K562 (cell line): ENCODE data around the gene ATP5PD. TPM values are rescaled to one million over a fixed set of nuclear protein-coding genes. Genes with fewer than 3 reads are reported as not detected.

ENCODE experiments used
- BRCA1 ChIP-seq, 2 experiments: fragments of 450-650 bp in 1 of 2; sonication (generic) in 1 of 2; formaldehyde crosslinking in 1 of 2; IDR thresholded peaks; 2 replicates each; pipeline versions ENCODE4 v1.5.0 to v1.6.1; 2017 to 2020; ENCODE audit warnings: mild to moderate bottlenecking in 1 of 2, missing genetic modification reagents in 1 of 2
- BRD4 ChIP-seq: fragments of 200-600 bp; sonication (generic); IDR thresholded peaks from 2 replicates; pipeline ENCODE4 v1.6.1; 2017; ENCODE audit warnings: inconsistent platforms
- CC2D1A ChIP-seq: fragments of 450-650 bp; IDR thresholded peaks from 2 replicates; pipeline ENCODE4 v1.6.1; 2017; ENCODE audit warnings: mild to moderate bottlenecking
- COPS2 ChIP-seq: fragments of 450-650 bp; conservative IDR thresholded peaks from 2 replicates; pipeline ENCODE4 v1.6.1; 2016; ENCODE audit warnings: mild to moderate bottlenecking, moderate library complexity
- EGR1 ChIP-seq: fragments of 450-650 bp; conservative IDR thresholded peaks from 2 replicates; pipeline ENCODE4 v1.6.1; 2017; ENCODE audit warnings: mild to moderate bottlenecking
- FOXA3 ChIP-seq, 2 experiments: fragments of 450-650 bp in 1 of 2; sonication (generic) in 1 of 2; formaldehyde crosslinking; IDR thresholded peaks in 1 of 2; conservative IDR thresholded peaks in 1 of 2; 2 replicates each; pipeline versions ENCODE4 v1.4.0 to v1.8.0; 2020 to 2022; ENCODE audit warnings: mild to moderate bottlenecking in 2 of 2, missing genetic modification reagents in 1 of 2
- FOXJ2 ChIP-seq: fragments of 200-800 bp; sonication (Bioruptor generic); IDR thresholded peaks from 2 replicates; pipeline ENCODE4 v1.6.1; 2016; ENCODE audit warnings: missing genetic modification characterization, missing compliant biosample characterization
- GABPB1 ChIP-seq: sonication (generic); formaldehyde crosslinking; IDR thresholded peaks from 2 replicates; pipeline ENCODE4 v1.8.0; 2022; ENCODE audit warnings: mild to moderate bottlenecking, missing genetic modification reagents
- IRF2 ChIP-seq: sonication (generic); formaldehyde crosslinking; IDR thresholded peaks from 2 replicates; pipeline ENCODE4 v1.8.1; 2022; ENCODE audit warnings: mild to moderate bottlenecking, missing genetic modification reagents
- L3MBTL2 ChIP-seq: fragments of 450-650 bp; IDR thresholded peaks from 2 replicates; pipeline ENCODE4 v1.6.1; 2016; ENCODE audit warnings: mild to moderate bottlenecking, moderate library complexity
- MCM3 ChIP-seq: fragments of 450-650 bp; IDR thresholded peaks from 2 replicates; pipeline ENCODE4 v1.6.1; 2016
- PKNOX1 ChIP-seq: fragments of 450-650 bp; IDR thresholded peaks from 2 replicates; pipeline ENCODE4 v1.6.1; 2016
- POLR2H ChIP-seq: IDR thresholded peaks from 2 replicates; pipeline ENCODE4 v1.6.1; 2016; ENCODE audit warnings: missing genetic modification characterization, low read depth, mild to moderate bottlenecking, control low read depth, missing compliant biosample characterization, moderate library complexity
- RBM22 ChIP-seq: fragments of 200-400 bp; formaldehyde crosslinking; IDR thresholded peaks from 2 replicates; pipeline ENCODE4 v1.6.1; 2018; ENCODE audit warnings: low read length, low read depth; ENCODE audit not compliant: poor library complexity, severe bottlenecking
- SMAD2 ChIP-seq: fragments of 150-350 bp; IDR thresholded peaks from 2 replicates; pipeline ENCODE4 v1.6.1; 2014; ENCODE audit warnings: low read depth, mild to moderate bottlenecking, low read length
- ZNF140 ChIP-seq: fragments of 250-450 bp; sonication (Bioruptor Pico); IDR thresholded peaks from 2 replicates; pipeline ENCODE4 v1.8.0; 2021; ENCODE audit warnings: moderate library complexity, mild to moderate bottlenecking, inconsistent platforms
- ZNF143 ChIP-seq: sonication (generic); formaldehyde crosslinking; IDR thresholded peaks from 2 replicates; pipeline ENCODE4 v1.9.0; 2022; ENCODE audit warnings: mild to moderate bottlenecking, missing genetic modification reagents
- ZNF561 ChIP-seq: fragments of 450-650 bp; formaldehyde crosslinking; conservative IDR thresholded peaks from 2 replicates; pipeline ENCODE4 v1.4.0; 2020; ENCODE audit warnings: mild to moderate bottlenecking, moderate library complexity
- ZNF778 ChIP-seq: fragments of 450-650 bp; formaldehyde crosslinking; IDR thresholded peaks from 2 replicates; pipeline ENCODE4 v1.4.0; 2020; ENCODE audit warnings: mild to moderate bottlenecking, moderate library complexity
- polyA plus RNA-seq, 8 experiments: library from polyadenylated mRNA; depleted of rRNA in 4 of 8; stranded (reverse) in 5 of 8; unstranded in 3 of 8; fragments of >200 nt; fragmentation: Nextera tagmentation in 2 of 8; fragmentation: Illumina TruSeq in 1 of 8; extraction: Ambion mirVana in 2 of 8; extraction: Trizol in 1 of 8; gene quantifications; 2 replicates each; pipeline versions ENCODE4 v1.2.1 to v1.2.3, GENCODE V29; 2011 to 2014; ENCODE audit warnings: inconsistent platforms in 1 of 8, missing spikeins in 1 of 8
- total RNA-seq, 7 experiments: library from RNA; depleted of rRNA in 6 of 7; stranded (reverse); fragments of >200 nt in 6 of 7; fragmentation: Illumina TruSeq in 2 of 7; extraction: Trizol in 2 of 7; gene quantifications; 2 replicates each; pipeline versions ENCODE4 v1.2.1 to v1.2.3, GENCODE V29; 2011 to 2021; ENCODE audit warnings: low replicate concordance in 1 of 7
- TF ChIP-seq, protein P1 (sequence below): fragments of 450-650 bp; formaldehyde crosslinking; IDR thresholded peaks from 2 replicates; pipeline ENCODE4 v1.4.0; 2022; ENCODE audit warnings: mild to moderate bottlenecking, moderate library complexity
- TF ChIP-seq, protein P2 (sequence below): fragments of 250-450 bp; sonication (Bioruptor Pico); IDR thresholded peaks from 2 replicates; pipeline ENCODE4 v1.4.0; 2020; ENCODE audit warnings: mild to moderate bottlenecking, moderate library complexity
- TF ChIP-seq, protein P3 (sequence below): fragments of 450-650 bp; formaldehyde crosslinking; IDR thresholded peaks from 2 replicates; pipeline ENCODE4 v1.4.0; 2020; ENCODE audit warnings: mild to moderate bottlenecking, moderate library complexity

The ATP5PD gene
- total and polyA plus RNA-seq, 9 of the 15 experiments (the other 6 are each of a cell fraction or from before 2014, with no cell fraction given): 271 to 828 (median 432) TPM

GRCh38 chr17:75012346-75013091, 34.2 kb downstream of the ATP5PD start, which contains the start of gene MRPL58 (continued):
- TF ChIP-seq, protein P1, sequence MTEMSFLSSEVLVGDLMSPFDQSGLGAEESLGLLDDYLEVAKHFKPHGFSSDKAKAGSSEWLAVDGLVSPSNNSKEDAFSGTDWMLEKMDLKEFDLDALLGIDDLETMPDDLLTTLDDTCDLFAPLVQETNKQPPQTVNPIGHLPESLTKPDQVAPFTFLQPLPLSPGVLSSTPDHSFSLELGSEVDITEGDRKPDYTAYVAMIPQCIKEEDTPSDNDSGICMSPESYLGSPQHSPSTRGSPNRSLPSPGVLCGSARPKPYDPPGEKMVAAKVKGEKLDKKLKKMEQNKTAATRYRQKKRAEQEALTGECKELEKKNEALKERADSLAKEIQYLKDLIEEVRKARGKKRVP: 0 out of 2 replicates have a peak, but pooled peaks have one; percentile 37
- no peak for TF ChIP-seq BRCA1 (IDR thresholded peaks at IDR 0.05)
- TF ChIP-seq BRCA1 (CRISPR knock-in tag; IDR thresholded peaks at IDR 0.05): no peak
- peak; percentile 34; the same call in 1 of the 2 replicates for TF ChIP-seq CC2D1A
- TF ChIP-seq, protein P2, sequence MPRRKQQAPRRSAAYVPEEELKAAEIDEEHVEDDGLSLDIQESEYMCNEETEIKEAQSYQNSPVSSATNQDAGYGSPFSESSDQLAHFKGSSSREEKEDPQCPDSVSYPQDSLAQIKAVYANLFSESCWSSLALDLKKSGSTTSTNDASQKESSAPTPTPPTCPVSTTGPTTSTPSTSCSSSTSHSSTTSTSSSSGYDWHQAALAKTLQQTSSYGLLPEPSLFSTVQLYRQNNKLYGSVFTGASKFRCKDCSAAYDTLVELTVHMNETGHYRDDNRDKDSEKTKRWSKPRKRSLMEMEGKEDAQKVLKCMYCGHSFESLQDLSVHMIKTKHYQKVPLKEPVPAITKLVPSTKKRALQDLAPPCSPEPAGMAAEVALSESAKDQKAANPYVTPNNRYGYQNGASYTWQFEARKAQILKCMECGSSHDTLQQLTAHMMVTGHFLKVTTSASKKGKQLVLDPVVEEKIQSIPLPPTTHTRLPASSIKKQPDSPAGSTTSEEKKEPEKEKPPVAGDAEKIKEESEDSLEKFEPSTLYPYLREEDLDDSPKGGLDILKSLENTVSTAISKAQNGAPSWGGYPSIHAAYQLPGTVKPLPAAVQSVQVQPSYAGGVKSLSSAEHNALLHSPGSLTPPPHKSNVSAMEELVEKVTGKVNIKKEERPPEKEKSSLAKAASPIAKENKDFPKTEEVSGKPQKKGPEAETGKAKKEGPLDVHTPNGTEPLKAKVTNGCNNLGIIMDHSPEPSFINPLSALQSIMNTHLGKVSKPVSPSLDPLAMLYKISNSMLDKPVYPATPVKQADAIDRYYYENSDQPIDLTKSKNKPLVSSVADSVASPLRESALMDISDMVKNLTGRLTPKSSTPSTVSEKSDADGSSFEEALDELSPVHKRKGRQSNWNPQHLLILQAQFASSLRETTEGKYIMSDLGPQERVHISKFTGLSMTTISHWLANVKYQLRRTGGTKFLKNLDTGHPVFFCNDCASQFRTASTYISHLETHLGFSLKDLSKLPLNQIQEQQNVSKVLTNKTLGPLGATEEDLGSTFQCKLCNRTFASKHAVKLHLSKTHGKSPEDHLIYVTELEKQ: no peak
- no peak for TF ChIP-seq FOXJ2 (tag)
- TF ChIP-seq GABPB1 (CRISPR knock-in tag): peak; percentile 99
- peak; percentile 61; the same call in 1 of the 2 replicates for TF ChIP-seq L3MBTL2
- no peak for TF ChIP-seq COPS2
- no peak for TF ChIP-seq ZNF143 (CRISPR knock-in tag)
- TF ChIP-seq, protein P3, sequence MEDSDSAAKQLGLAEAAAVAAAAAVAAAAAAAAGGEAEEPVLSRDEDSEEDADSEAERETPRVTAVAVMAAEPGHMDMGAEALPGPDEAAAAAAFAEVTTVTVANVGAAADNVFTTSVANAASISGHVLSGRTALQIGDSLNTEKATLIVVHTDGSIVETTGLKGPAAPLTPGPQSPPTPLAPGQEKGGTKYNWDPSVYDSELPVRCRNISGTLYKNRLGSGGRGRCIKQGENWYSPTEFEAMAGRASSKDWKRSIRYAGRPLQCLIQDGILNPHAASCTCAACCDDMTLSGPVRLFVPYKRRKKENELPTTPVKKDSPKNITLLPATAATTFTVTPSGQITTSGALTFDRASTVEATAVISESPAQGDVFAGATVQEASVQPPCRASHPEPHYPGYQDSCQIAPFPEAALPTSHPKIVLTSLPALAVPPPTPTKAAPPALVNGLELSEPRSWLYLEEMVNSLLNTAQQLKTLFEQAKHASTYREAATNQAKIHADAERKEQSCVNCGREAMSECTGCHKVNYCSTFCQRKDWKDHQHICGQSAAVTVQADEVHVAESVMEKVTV (CRISPR knock-in tag): peak; percentile 26; the same call in 1 of the 2 replicates
- TF ChIP-seq MCM3: no peak
- peak; percentile 31; the same call in 1 of the 2 replicates for TF ChIP-seq EGR1
- no peak for TF ChIP-seq ZNF140 (CRISPR knock-in tag)
- 0 out of 2 replicates have a peak, but pooled peaks have one; percentile 62 for TF ChIP-seq ZNF561 (CRISPR knock-in tag)
- no peak for TF ChIP-seq BRD4
- TF ChIP-seq FOXA3 (CRISPR knock-in tag; conservative IDR thresholded peaks at IDR 0.05 in 1 of 2, IDR thresholded peaks at IDR 0.05 in 1 of 2): no peak
- TF ChIP-seq POLR2H: no peak; the same call in 1 of the 2 replicates
- TF ChIP-seq ZNF778 (CRISPR knock-in tag): no peak
- TF ChIP-seq SMAD2: no peak
- TF ChIP-seq RBM22: peak; percentile 75
- TF ChIP-seq PKNOX1: no peak
- TF ChIP-seq IRF2 (CRISPR knock-in tag): no peak
